NCI-H2081 treated with DMSO at 0.1 percent for 48 hours (cell line): ENCODE data around the gene CSGALNACT2.

Experiments
- DNase-seq: peaks from one replicate; lab custom pipeline; 2025; lab: John Stamatoyannopoulos, UW

The CSGALNACT2 gene

DNA sequence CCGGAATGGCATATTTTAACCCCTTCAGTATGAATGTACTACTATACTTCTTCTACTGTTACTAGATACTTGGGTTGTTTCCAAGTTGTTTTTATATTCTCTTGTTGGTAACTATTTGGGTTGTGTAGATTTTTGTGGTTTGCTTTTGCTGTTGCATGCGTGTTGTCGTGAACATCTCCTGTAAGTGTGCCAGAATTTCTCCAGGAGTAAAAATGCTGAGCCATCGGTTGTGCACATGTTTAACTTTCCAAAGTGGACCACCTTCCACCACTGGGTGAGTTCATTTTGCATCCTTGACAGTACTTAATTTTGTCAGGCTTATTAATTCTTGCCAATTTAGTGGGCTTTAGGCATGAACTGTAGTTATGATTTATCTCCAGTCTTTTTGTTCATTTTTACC is 47.9 kb downstream of the CSGALNACT2 start:
- no peak for DNase-seq

- no peak for DNase-seq
Observed at GRCh38 chr10:43187213-43187612, 49.0 kb downstream of the CSGALNACT2 start.

DNA sequence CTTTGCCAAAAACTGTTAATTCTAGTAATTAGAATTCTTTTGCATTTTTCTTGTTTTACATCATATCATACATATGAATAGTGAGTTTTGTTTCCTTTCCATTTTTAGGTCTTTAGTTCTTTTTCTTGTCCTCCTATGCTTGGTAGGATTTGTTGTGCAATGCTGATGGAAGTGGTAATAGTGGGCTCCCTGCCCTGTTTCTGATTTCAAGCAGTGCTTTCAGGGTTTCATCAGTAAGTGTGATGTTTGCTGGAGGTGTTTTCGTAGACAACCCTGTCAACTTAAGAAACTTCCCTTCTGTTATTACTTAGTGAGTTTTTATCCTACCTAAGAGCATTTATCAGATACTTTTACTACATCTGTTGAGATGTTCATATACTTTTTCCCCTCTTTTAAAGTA is 50.5 kb downstream of the CSGALNACT2 start:
- DNase-seq: no peak

GRCh38 chr10:43190289-43190688 is 52.0 kb downstream of the CSGALNACT2 start:
- no peak for DNase-seq

GRCh38 chr10:43190775-43191174 is 52.5 kb downstream of the CSGALNACT2 start:
- DNase-seq: no peak

- DNase-seq: no peak
Observed at GRCh38 chr10:43192884-43193283, 54.6 kb downstream of the CSGALNACT2 start.

DNA sequence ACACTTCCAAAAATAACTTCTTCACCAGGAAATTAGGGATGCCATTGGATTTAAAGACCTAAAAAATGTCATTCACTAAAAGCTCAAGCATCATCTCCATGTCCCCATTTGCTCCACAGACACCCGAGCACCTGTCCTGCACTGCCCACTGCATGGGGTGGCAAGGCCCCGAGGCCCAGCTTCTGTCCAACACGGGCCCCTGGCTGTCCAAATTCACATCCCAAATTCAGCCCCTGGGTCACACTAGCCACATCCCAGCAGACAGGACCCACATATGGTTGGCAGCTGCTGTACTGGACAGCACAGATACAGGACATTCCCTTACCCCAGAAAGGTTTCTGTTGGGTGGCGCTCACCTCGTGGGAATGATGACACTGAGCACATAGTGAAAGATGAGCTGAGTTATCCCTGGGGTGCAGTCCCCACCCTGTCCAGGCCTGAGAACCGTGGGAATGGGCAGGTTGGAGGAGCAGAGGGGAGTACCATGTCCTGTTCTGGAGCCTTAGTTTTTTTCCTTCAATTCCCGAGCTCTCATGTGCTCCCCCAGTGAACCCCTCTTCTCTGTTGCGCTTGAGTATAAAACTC is 55.3 kb downstream of the CSGALNACT2 start:
- DNase-seq: no peak

DNA sequence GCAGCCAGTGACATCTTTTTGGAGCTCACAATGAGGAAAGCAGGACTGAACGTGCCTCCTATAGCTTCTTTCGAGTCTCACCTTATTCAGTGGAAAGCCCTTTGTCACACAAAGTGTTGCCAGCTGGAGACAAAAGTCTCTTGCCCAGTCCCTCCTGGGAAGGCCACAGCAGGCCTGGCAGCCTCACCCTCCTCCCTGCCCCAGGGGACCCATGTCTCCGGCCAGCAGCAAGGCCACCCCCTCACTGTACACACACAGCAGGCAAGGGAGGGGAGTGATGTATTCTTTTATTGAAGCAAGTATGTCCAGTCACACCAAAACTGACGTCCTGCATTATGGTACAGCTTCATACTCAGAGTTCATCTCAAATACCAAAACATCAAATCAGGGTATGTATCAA is 56.0 kb downstream of the CSGALNACT2 start:
- DNase-seq: no peak

DNA sequence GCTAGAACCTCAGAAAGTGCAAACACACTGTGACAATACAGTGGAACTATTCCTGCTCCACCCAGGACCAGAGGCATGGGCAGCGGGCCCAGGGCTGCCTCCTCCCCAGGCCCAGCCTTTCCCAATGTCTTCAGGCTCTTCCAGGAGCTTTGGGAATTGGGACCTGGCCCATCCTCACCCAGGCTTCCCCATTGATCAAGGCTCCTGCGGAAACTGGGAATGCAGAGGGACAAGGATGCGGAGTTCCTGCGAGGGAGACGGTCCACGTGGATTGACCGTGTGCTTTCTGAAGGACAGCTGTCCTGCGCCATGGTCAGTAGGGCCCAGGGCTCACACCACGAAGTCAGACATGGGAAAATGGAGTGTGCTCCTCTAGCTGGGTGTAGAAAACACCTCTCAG is 56.6 kb downstream of the CSGALNACT2 start:
- no peak for DNase-seq

DNA sequence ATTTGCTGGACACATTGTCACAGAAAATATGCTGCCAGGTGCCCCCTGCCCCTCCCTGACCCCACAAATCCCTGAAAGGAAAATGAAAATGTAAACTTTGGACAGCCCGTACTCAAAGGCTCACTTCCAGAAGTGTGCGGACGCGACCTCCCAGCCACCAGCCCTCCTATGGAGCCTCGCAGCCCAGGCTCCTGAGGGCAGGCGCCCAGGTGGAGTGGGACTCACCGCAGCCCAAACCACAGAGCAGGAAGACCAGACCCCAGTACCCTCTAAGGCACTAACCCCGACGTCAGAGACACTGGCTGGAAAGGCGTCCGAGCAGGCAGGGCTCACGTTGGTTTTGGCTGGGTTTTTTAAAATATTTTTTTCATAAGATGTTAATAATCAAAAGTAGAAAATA is 57.3 kb downstream of the CSGALNACT2 start:
- no peak for DNase-seq

- no peak for DNase-seq
Observed at GRCh38 chr10:43196131-43196980, 58.1 kb downstream of the CSGALNACT2 start.

DNA sequence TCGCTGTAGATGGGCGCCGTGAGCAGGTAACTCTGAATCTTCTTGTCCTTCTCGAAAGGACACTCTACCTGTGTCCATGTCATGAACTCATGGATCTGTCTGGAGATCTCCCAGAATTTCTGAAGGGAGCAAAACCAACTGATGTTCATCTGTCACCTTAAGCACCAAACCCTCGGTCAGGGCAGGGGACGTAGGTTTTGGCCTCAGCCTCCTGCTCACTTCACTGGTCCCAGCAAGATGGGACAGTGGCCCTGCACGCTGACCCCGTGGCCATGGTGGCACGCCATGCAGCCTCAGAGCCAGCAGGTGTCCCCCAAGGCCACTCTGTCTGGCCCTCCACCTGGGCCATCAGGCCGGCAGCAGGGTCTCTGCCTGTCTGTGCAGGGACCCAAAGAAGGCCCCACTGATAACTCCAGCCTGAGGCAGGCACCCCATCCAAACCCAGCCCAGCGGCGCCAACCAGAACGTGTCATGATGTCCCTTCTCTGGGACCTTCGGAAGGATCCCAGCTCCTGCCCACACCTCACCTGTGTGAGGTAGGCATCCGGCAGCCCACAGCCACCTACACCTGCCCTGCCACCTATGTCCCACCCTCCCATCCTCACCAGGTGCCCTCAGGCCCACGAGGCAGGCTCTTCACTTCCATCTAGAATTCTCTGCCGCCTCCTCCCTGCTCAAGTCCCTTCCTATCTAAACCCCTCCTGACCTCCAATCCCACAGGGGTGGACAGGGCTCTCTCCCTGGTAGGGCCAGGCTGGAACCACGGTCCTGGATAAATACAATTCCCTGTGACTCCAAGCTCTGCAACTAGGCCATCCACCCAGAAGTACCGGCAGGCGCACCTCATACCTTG is 59.0 kb downstream of the CSGALNACT2 start:
- DNase-seq: no peak

DNA sequence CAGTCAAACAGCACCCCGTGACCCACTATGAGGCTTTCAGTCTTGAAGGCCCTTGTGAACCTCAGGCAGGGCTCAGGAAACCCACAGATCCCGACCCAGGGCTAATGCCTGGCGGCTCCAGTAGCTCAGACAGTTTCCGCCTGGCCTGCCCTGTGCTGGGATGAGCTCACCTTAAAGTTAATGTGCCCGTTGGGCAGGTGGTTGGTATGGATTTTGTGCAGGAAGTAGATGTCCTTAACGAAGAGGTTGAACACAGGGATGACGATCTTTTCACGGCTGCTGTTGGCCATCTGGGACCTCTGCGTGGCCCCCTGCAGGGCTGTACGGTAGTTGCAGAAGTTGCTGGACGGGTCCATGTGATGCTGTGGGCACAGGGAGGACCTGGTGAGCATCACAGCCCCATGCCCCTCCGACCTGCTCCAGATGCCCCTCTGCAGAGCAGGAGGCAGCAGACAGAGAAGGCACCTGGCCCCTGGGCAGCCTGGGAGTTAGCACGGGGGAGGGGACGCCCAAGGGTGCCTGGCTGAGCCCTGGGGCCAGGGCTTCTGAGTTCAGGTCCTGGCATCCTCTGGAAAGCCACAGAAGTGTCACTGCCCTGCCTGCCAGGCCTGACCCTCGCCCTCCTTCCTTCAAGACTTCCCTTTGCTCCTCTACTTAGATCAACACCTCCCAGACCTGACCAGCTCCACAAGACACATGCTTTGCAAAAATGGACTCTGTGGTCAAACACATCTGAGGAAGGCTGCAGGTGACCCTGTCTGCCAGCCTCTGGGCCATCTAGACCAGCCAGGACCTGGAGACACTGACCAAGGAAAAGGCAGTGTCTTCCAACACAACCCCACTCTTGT is 59.8 kb downstream of the CSGALNACT2 start:
- no peak for DNase-seq

- no peak for DNase-seq
Observed at GRCh38 chr10:43198682-43199005, 60.4 kb downstream of the CSGALNACT2 start.

- DNase-seq: no peak
Observed at GRCh38 chr10:43199088-43199683, 60.9 kb downstream of the CSGALNACT2 start.

GRCh38 chr10:43199684-43200537 is 61.7 kb downstream of the CSGALNACT2 start:
- DNase-seq: no peak

DNA sequence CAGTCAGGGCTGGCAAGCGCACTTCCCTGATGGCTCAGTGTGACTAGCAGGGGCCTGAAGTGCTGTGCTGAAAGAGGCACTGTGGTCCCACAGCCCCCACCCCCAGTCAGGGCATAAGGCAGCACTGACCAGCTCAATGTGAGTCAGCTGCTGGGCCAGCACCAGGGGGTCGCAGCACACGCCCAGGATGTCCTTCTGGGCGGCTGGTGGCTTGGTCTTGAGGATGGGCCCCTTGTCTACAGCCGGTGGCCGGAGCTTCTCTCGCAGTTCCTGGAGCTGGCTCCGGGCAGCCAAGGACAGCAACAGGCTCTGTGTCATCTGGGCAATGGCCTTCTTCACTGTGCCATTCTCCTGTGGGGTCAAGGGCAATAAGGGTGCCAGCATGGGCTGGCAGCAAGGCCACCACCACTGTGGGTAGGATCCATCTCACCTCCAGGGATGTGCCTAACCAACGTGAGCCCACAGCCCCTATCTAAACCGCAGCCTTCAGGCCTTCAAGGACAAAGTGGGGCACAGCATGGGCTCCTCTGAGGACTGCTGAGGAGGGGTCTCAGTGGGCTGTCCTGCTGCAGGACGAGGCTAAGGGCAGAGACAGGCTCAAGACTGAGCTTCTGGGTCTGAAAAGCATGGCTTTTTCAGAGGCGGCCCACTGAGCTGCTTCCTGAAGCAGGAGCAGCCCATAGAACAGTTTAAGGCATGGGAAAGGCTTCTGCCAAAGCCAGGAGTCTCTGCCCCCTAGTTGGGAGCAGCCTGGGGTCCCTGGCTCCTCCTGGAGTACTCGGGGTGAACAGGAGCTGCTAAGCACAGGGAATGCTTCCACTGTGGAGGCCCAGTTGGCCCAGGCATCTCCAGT is 62.5 kb downstream of the CSGALNACT2 start:
- no peak for DNase-seq

GRCh38 chr10:43201545-43202131 is 63.4 kb downstream of the CSGALNACT2 start:
- no peak for DNase-seq

DNA sequence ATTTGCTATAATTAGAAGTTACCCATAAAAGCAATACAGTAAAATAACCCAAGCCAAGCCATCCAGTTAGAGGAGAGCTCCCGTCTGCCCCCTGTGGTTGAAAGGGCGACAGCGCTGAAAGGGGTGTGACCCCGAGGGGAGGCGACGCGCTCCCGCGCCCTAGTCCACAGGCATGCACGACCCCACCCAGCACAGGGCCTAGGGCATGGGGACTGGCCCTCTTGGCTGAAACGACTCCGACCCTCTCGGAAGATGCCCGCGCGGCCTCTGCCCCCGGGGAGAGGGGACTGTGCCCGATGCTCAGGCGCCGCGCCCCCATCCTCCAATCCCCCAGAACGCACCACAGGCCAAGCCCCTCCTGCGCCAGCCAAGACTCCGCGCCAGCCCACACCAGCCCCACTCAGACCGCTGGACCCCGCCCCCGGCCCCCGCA is 64.0 kb downstream of the CSGALNACT2 start:
- DNase-seq: no peak
